ENCODE results near the gene DHRS11.

The DHRS11 gene

DNA sequence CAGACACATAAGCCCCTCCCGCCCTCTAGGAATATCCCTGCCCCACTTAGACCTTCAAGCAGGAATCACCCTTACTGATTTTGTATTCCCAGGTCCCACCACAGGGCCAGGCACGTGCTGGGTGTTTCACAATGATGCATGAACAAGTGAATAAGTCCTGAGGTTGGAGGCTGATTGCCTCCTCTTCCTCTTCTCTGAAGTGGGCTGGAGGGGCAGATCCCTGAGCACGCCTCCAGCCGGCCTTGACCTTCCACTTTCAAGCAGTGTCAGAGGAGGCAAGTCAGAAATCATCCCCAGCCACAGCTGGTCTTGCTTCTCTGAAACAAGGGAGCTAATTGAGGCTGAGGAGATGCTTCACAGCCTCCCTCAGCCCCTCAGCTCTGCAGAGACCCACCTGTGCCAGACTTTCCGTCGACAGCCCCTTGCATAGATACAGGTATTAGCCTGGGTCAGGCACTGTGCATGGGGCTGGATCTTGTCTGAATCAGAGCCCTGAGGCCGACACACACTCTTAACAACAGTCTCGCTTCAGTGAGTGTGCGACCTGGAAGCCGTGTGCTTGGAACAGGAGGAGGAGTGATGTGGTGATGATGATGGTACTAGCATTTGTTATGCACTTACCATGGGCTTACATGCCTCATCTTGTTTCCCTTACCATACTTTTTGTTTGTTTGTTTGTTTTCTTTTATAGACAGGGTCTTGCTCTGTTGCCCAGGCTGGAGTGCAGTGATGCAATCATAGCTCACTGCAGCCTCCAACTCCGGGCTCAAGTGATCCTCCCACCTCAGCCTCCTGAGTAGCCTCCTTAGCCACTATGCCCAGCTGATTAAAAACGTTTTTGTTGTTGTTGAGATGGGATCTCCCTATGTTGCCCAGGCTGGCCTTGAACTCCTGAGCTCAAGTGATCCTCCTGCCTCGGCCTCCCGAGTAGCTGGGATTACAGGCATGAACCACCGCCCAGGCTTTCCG lies 24.7 kb downstream of the DHRS11 start:
- no peak for DNase-seq

DNA sequence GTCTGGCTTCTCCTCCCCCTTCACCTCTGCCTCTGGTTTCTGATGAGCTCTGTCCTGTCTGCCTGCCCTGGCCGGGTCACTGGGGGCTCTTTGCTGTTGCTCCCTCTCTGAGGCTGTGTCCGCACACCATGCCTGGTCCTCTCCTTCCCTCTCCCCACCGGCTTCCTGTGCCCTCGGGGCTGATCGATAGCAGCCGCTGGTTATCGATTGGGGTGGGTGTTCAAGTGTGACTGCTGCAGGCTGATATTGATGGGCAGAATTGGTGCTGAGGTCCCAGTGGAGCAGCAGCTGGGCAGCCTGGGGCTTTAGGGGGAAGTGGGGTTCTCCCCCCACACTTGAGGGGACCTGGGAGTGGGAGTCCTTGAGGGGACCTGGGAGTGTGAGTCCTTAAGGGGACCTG lies 26.1 kb downstream of the DHRS11 start:
- no peak for DNase-seq

DNA sequence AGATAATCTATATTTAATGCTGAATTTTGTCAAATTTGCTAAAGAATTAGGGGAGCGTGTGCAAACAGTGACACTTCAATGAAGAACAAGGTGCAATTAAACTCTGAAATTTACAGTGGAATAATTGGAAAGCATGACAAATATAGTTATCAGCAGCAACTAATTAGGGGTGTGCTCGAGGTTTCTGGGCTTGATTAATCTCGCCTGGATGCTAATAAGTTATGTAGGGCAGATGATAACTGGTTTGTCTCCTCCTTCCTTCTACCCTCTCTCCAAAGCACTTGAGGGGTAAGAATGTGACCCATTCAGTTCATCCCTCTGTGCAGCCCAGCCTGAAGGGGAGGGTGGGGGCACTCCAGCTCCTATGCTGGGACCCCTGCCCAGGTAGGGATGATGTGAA lies 31.6 kb downstream of the DHRS11 start:
- DNase-seq = no peak

DNA sequence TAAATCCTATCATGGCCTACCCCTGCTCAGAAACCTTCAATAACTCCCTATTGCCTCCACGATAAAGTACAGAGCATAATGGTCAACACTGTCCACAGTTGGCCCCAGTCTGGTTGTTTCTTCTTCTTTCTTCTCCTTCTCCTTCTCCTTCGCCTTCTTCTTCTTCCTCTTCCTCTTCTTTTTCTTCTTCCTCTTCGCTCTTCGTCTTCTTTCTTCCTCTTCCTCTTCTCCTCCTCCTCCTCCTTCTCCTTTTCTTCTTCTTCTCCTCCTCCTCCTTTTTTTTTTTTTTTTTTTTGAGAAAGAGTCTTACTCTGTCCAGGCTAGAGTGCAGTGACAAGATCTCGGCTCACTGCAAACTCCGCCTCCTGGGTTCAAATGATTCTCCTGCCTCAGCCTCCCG lies 33.5 kb downstream of the DHRS11 start:
- no peak for DNase-seq

DNA sequence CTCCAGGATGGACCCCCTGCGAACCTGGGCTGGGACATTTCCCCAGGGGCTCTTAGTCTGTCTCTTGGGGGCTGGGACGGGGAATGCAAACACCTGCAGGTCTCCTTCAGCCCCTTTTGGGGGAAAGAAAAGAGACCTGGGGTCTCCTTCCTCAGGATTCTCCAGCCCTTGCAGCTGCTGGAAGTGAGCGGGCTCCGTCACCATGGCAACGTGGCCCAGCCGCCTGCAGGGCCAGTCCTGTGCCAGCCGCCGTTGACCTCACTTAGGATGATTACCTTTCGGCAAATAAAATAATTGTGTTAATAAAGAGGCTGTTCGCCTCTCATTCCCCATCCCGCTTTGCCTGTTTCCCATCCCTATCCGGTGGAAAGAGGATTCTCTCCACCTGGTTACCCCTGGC lies 35.4 kb downstream of the DHRS11 start:
- no peak for DNase-seq

DNA sequence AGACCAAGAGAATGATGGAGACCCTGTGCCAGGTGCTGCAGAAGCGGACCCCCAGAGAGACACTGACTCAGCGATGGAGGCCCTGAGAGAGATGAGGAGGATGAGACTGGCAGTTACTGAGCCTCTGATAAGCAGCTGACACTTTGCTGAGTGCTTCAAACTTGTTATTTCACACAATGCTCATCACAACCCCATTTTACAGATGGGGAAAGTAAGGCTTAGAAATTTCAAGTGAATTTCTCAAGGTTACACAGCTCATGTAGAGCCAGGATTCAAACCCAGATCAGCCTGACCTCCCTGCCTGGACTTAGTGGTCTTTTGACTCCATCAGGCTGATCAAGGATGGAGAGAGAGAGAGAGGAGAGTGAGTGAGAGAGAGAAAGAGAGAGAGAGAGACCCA lies 36.9 kb downstream of the DHRS11 start:
- DNase-seq = no peak

DNA sequence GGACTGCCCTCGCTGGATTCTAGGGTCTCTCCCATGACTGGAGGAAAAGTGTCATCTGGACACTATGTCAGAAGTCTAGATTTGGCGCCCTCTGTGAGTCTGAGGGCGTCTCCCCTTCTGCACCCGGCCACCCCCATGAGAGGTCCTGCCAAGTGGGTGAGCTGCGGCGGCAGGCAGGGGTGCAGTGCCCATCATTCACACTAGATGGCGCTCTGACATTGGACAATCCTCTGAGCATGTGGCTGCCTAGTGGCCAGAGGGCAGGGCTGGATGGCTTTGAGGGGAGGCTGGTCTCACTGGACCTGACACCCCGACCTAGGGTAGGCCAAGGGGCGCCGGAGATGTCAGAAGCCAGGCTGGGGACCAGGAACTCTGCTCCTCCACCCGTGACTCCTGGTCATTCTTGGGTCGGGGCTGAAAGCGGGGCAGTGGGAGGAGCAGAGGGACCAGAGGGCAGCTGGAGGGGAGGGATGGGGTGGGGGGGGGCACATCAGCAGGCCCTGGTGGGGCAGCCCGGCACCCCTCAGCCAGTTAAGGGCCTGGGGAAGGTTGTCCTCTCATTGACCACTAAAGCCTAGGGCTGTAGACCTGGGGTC lies 37.7 kb downstream of the DHRS11 start:
- DNase-seq = peak; percentile 71

DNA sequence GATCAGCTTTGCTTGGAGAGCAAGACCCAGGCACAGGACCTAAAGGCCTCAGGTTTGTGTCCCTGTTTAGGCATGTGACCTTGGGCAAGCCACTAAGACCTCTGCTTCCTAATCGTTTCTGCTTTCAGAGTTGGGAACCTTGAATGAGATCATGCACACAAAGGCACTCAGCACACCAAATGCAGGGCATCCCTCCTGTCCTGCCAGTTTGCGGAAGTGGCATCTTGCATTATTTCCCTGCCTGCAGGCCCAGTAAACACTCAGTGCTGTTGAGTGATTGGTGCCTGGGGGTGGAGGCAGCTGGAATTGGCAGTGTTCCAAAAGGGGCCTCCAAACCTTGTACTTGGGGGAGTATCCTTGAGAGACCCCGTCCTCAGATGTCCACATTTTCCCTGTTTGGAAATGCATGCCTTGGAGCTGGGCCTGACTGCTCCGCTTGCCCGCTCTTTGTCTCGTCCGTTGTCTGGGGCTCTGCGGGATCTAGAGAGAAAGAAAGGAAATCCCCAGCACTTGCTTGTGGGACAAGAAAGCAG lies 38.4 kb downstream of the DHRS11 start:
- no peak for DNase-seq

DNA sequence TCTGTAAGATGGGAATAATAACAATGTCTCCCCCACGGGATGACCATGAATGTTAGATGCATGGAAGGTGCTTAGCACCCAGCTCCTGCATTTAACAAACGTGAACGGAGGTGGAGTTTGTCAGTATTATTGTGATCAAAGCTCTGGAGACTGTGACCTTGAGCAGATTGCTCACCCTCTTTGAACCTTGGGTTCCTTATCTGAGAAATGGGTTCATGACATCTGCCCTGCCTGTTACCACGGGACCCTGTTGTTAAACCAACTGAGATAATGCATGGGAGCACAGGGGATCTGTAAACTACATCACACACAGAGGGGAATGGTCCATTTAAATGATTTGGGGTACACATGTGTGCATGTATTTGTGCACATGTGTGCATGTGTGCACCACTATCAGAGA lies 39.3 kb downstream of the DHRS11 start:
- DNase-seq = no peak

DNA sequence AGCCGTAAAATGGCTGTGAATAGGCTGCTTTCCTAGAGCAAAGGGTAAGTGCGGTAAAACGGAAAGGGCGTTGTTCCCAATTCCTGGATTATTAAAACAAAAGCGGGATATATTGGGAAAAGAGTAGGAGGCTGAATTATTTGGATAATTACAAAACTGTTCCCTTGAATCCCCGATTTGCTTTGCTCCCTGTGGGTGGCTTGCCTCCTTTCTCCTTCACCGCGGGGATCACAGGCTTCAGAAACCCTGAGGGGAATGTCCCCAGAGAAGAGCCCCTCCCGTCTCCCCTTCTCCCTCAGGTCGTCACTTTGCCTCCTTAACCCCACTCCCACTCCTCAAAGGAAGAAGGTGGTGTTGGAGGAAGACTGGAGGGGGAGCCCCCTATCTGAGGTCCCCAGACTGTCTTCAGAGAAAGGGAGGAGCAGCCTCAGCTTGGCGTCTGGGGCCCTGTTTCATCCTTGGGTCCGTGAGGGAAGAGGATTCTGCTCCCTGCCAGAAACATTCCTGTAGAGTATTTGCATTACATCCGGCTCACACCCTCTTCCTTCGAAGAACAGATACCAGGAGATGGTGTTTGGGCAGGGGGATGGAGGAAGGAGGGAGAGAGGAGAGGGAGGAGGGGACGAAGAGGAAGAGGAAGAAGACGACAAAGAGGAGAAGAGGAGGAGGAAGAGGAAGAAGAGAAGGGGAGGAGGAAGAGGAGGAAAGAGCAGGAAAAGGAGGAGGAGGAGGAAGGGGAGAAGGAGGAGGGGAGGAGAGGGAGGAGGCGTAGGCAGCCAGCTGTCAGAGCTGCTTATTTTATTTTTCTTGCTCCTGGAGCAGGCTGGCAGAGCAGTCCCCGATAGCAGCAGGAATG lies 41.5 kb downstream of the DHRS11 start:
- no peak for DNase-seq

DNA sequence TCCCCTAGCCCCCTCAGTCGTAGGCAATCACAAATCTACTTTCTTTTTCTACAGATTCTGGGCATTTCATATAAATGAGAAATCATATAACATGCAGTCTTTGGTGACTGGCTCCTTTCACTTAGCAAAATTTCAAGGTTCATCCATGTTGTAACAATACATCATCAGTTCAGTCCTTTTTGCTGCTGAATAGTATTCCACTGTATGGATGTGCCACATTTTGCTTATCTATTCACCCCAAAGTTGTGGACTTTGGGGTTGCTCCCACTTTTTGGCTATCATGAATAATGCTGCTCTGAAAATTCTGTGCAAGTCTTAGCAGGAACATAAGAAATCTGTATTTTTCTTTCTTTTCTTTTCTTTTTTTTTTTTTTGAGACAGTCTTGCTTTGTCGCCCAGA lies 48.7 kb downstream of the DHRS11 start:
- DNase-seq = no peak

DNA sequence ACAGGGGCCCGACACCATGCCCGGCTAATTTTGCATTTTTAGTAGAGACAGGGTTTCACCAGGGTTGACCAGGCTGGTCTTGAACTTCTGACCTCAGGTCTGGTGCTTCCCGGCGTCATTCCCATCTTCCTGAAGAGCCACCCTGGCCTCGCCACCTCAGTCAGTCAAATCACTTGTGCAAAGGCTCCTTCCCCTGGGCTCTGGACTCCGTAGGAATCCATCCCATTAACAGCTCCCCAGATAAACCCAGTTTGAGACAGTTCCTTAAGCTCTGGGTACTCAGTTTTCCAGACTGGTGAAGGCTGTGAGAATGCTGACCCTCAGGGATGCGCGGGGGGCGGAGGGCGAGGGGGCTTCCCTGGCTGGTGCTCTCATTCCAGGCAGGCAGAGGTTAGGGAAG lies 49.2 kb downstream of the DHRS11 start:
- no peak for DNase-seq

DNA sequence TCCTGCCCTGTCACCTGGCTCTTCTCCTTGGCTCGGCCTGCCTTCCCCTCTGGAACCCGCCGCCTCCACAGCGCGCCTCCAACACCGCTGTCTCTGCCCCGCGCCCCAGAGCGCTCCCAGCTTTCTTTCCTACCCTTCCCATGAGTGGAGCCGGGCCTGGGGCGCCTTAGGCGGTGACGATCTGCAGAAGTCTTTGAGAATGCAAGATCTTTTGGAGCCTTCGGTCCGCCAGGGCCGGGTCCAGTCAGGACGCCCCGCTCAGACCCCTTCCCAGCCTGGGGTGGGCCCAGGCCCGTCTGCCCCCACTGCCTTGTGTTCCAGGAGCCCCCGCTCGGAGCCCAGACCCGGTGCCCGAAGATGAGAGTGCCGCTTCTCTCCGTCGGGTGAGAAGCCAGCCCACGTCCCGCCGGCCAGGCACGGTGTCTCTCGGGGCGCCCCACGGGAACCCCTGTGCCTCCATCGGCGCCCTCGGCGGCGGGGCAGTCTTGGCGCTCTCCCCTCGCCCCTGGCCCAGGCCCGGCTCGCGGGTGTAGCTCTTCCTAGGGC lies 49.7 kb downstream of the DHRS11 start:
- no peak for DNase-seq

DNA sequence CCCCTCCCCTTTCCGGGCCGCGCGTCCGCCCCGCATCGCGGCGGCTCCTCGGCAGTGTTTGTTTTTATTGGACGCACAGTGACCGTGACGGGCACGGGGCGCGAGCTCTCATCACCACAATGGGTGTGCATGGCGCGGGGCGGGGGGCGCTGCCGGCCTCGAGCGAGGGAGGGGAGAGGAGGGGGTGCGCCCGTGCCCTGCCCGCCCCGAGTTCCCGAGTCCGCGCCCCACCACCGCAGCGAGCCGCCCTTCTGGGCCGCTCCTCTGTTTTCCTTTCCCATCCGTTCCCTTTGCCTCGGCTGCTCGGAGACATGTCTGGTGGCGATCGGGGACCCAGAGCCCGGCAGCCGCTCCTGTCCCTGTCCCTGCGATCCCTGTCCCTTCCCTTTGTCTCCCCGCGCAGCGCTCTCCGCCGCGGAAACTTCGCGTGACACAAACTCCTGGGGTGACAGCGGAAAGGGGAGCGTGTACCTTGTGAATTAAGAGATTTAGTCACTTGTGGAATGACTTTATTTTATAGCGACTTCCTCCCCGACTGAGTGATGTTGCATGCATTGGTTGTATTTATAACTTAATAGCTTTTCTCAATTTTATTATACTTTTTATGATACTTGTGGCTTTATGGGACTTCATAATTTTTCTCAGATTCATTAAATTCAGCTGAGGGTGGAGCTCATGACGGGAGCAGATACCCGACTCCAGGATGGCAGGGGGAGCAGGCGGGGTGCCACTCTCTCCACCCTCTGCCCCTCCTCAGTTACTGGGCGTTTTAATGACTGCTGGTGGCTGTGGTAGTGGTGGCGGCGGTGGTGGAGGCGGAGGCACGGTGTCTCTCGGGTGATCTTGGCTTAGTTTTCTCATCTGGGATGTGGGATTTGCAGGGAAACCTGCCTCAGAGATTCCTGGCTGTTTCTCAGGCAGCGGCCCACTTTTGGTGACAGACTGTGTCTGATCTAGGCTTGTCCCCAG lies 50.5 kb downstream of the DHRS11 start:
- no peak for DNase-seq

DNA sequence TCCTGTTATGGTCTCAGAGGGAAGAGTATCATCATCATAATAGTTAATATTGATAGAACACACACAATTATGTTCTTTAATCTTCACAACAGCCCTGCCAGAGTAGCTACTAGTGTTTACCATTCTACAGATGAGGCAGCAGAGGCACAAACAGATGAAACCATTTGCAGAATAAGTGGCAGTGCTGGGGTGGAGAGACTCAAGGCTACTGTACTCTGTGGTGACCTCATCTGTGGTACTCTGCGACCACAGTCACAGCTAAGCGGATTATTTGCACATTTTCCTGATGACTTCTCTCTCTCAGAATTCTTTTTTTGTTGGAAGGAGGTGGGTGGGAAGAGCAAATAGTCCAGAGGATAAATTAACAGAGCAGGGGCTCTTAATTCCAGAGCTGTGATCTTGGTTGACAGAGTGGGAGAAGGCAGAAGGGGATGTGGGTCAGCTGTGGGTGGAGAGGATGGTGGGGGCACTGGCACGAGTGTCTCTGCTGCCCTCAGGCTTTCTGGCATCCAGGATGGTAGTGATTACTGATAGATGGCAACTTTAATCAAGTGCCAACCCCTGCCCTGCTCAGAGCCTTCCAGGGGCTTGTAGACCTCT lies 51.5 kb downstream of the DHRS11 start:
- no peak for DNase-seq

DNA sequence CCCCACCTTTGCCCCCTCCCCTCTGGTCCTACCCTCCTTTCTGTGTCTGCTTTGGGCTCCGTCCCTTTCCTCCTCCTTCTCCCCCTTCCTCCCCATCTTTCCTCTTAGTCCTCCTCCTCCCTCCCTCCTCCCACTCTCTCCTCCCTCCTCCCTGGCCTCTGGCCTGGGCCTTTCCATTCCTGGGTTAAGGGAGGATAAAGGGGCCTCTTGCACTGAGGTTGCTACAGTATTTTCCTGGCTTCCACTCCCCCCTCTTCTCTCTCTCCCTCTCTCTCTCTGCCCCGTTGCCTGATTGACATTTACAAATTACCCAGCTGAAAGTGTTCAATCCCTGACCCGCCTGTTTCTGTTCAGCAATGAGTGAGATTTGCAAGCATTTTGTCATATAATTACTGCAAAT lies 53.7 kb downstream of the DHRS11 start:
- DNase-seq = no peak

DNA sequence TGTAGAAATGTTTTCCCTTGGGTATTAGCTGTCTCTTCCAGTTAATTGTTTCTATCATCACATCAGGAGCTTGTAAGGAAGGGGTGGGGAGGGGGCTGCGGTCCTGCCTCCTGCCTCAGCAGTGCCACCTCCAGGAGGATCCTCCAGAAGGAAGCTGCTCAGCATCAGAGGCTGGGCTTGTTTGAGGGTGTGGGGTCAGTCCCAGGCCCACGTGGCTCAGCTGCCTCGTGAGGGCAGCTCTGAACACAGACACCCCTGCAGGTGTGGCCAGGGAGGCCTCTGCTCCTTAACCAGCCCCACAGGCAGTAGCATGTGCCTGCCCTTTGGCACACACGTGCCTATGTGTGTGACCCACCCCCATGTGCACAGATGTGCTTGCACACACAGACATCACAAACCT lies 56.0 kb downstream of the DHRS11 start:
- no peak for DNase-seq

DNA sequence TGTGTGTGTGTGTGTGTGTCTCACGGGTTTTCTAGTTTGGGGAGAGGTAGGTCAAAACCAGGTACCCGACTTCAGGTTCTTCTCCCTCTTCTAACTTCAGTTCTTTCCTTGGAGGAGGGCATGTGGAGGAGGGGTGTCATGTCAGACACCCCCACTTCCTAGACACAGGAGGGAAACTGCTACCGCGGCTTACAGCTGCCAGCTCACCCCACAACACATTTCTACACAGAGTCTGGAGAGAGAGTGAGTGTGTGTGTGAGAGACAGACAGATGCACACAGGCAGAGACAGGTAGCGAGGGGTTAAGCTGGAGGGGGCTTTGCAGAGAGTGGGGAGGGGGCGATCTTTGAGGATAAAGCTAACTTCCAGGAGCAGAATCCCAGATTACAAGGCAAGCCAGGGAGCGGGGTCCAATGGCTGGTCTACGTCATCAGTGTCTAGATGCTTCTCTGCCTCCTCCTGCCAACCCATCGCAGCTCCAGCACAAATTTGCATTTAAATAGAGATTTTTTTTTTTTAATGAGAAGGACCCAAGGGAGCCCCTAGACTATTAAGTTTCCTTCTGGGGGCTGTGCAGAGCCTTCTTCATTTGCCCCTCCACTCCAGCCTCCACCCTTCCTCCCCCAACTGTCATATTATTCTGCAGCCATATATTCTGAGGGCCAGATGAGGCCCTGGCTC lies 58.6 kb downstream of the DHRS11 start:
- DNase-seq = no peak
